LNCaP clone FGC (cell line): ENCODE measurements around the gene BMPR1A.
"Not testable (repeated sequence)": the region's sequence is repeated elsewhere in the genome, so short reads cannot be mapped to it uniquely, and the experiment has no call there.

Experiments used
- DNase-seq: peaks from one replicate; pipeline ENCODE4 v3.0.0-alpha.2; 2011; ENCODE audit warnings: low read depth
- H3K4me3 ChIP-seq: 2 replicates; pipeline ENCODE4 v1.5.1; 2011; ENCODE audit warnings: mild to moderate bottlenecking, low read depth, low read length, control low read depth
- CTCF ChIP-seq: IDR thresholded peaks from 2 replicates; pipeline ENCODE4 v1.5.1; 2012; ENCODE audit warnings: mild to moderate bottlenecking; ENCODE audit not compliant: control insufficient read depth, insufficient read depth; ENCODE audit errors: extremely low read depth

BMPR1A gene

DNA sequence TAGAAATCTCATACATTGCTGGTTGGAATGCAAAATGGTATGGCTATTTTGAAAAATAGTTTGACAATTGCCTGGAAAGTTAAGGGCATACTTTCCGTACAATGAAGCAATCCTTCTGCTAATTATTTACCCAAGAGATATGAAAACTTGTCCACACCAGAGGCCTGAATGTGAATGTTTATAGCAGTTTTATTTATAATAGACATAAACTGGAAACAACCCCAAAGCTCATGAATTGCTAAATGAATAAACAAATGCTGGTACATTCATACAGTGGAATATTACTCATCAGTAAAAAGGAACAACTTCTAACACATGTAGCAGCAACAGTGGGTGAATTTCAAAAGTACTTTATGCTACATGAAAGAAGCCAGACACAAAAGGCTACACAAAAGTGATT, 158.3 kb downstream of the BMPR1A start:
- DNase-seq, result no peak
- H3K4me3 ChIP-seq, result no peak overlapping the region
- TF ChIP-seq CTCF, result no peak

GRCh38 chr10:86918022-86918471, 161.6 kb downstream of the BMPR1A start:
- TF ChIP-seq CTCF, result no peak
- no peak overlapping the region for H3K4me3 ChIP-seq
- no peak for DNase-seq

- TF ChIP-seq CTCF, result no peak
- H3K4me3 ChIP-seq, result no peak overlapping the region
- peak; percentile 55 for DNase-seq
Measured at GRCh38 chr10:86922553-86922961, 166.1 kb downstream of the BMPR1A start.

DNA sequence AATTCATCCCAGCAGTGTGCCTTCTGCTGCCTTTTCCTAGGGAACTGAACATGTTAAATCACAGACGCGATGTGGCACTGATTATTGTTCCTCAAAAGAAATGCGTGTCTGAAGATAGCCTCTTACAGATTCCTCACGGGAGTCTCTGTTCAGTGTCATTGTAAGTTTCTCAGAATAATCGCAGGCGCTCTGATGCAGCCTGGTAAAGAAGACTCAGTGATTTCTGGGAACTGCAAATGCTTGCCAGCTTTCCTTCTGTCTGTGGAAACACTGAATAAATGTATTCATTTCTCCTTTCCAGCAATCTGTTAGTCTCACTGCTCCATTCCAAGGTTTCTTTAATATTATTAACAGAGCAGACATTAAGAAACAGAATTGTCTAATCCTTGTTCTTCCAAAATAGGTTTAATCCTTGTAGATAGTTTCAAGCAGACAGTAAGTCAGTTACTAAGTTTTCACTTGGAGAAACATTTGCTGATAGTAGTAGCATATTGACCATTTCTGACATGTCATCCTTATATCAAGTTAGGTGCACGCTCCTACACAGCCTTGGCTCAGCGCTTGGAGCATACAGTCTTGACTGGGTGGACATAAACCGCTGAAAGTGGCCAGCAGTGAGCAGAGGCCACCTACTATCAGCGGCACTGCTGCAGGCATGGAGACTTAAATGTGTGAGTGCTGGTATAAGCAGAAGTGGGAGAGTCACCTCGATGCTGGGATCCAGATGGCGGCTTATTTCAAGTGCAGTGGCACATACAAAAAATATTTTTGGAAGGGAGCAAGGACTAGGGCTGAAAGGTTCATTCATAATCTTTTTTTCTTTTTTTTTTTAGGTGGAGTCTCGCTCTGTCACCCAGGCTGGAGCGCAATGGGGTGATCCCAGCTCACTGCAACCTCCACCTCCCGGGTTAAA, 173.3 kb downstream of the BMPR1A start:
- no peak for TF ChIP-seq CTCF
- DNase-seq, result no peak
- no peak overlapping the region for H3K4me3 ChIP-seq

GRCh38 chr10:86931872-86932271, 175.5 kb downstream of the BMPR1A start:
- DNase-seq, result no peak
- no peak overlapping the region for H3K4me3 ChIP-seq
- no peak for TF ChIP-seq CTCF

DNA sequence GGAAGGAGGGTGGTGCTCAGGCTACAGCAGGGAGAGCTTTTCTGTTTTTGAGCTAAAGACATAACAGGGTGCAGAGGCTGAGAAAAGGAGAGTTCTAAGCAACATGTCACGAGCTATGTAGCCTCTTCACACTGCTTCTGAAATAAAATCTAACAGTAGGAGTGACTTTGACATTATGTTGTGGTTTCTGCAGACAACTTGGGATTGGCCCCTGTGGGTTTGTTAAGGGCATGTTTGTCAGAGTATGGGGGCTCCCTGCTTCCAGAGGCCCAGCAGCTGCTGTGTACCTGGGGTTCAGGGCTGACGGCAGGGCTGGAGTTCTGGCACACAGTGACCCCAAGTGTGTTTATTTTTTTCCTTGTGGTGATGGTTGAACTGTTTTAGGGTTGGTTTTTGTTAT, 176.3 kb downstream of the BMPR1A start:
- DNase-seq, result no peak
- no peak for TF ChIP-seq CTCF
- no peak overlapping the region for H3K4me3 ChIP-seq

- not testable (repeated sequence) for DNase-seq, H3K4me3 ChIP-seq
Measured at GRCh38 chr10:86934162-86934711, 177.8 kb downstream of the BMPR1A start.
